Measurements from ENCODE around the gene AHRR.
"Not testable (repeated sequence)": the region's sequence is repeated elsewhere in the genome, so short reads cannot be mapped to it uniquely, and the experiment has no call there.

AHRR gene

GRCh38 chr5:305050-305449 lies 16.5 kb upstream of the AHRR start:
- DNase-seq (ENCODE audit: insufficient read length, low spot score) (no peak), FAIRE-seq (no peak)

- DNase-seq (ENCODE audit: insufficient read length, low spot score) (no peak), FAIRE-seq (peak; percentile 91)
Measured at GRCh38 chr5:305459-305858, 16.1 kb upstream of the AHRR start.

GRCh38 chr5:306011-306805 lies 15.3 kb upstream of the AHRR start:
- FAIRE-seq (peak; percentile 74), DNase-seq (ENCODE audit: insufficient read length, low spot score) (no peak)

- peak; percentile 97 for FAIRE-seq
Measured at GRCh38 chr5:307306-307705, 14.2 kb upstream of the AHRR start.

GRCh38 chr5:307794-308579 lies 13.5 kb upstream of the AHRR start:
- FAIRE-seq (no peak), DNase-seq (ENCODE audit: insufficient read length, low spot score) (no peak)

More at GRCh38 chr5:307306-307705, 14.2 kb upstream of the AHRR start:
- no peak for DNase-seq (ENCODE audit: insufficient read length, low spot score)

GRCh38 chr5:308672-309271 lies 12.7 kb upstream of the AHRR start:
- FAIRE-seq (peak; percentile 95), DNase-seq (ENCODE audit: insufficient read length, low spot score) (no peak)

GRCh38 chr5:309831-310230 lies 11.7 kb upstream of the AHRR start:
- not testable (repeated sequence) for FAIRE-seq; DNase-seq (ENCODE audit: insufficient read length, low spot score)

- FAIRE-seq: no peak
- no peak for DNase-seq (ENCODE audit: insufficient read length, low spot score)
Measured at GRCh38 chr5:310516-310915, 11.0 kb upstream of the AHRR start.

- peak; percentile 93 for FAIRE-seq
- peak; percentile 73 for DNase-seq (ENCODE audit: insufficient read length, low spot score)
Measured at GRCh38 chr5:310941-311434, 10.5 kb upstream of the AHRR start.

GRCh38 chr5:311963-312362 lies 9.6 kb upstream of the AHRR start:
- DNase-seq (ENCODE audit: insufficient read length, low spot score) (no peak), FAIRE-seq (no peak)

- FAIRE-seq: no peak
- DNase-seq (ENCODE audit: insufficient read length, low spot score): no peak
Measured at GRCh38 chr5:312845-313244, 8.7 kb upstream of the AHRR start.

GRCh38 chr5:313265-313664 lies 8.2 kb upstream of the AHRR start:
- DNase-seq (ENCODE audit: insufficient read length, low spot score) (no peak), FAIRE-seq (peak; percentile 36)

- FAIRE-seq (peak; percentile 66), DNase-seq (ENCODE audit: insufficient read length, low spot score) (no peak)
Measured at GRCh38 chr5:313806-314376, 7.6 kb upstream of the AHRR start.

GRCh38 chr5:314676-315487 lies 6.6 kb upstream of the AHRR start:
- no peak for FAIRE-seq
- DNase-seq (ENCODE audit: insufficient read length, low spot score): no peak

GRCh38 chr5:315488-316209 lies 5.9 kb upstream of the AHRR start:
- no peak for DNase-seq (ENCODE audit: insufficient read length, low spot score)
- FAIRE-seq: no peak

- DNase-seq (ENCODE audit: insufficient read length, low spot score) (no peak), FAIRE-seq (peak; percentile 49)
Measured at GRCh38 chr5:316210-317085, 5.1 kb upstream of the AHRR start.

- FAIRE-seq (peak; percentile 97), DNase-seq (ENCODE audit: insufficient read length, low spot score) (peak; percentile 98)
Measured at GRCh38 chr5:317086-317811, 4.3 kb upstream of the AHRR start.

- FAIRE-seq (no peak), DNase-seq (ENCODE audit: insufficient read length, low spot score) (peak; percentile 79)
Measured at GRCh38 chr5:318341-318897, 3.1 kb upstream of the AHRR start.
